Umbilical cord (tissue), 2 donors: ENCODE results near the gene CEP20. TPM values are rescaled to one million over a fixed set of nuclear protein-coding genes. Genes with fewer than 3 reads are reported as not detected.

Experiments used
- DNase-seq: peaks from one replicate; pipeline ENCODE4 v3.0.0-alpha.2; 2015; ENCODE audit warnings: low spot score
- total RNA-seq: library from RNA; depleted of rRNA; stranded (reverse); fragments of >200 nt; gene quantifications from one replicate; pipeline ENCODE4 v1.2.3, GENCODE V29; 2014; ENCODE audit warnings: low replicate concordance; ENCODE audit not compliant: insufficient read depth

CEP20 gene
- total RNA-seq, 1 donor from 2014 or later, result 45.3 TPM

DNA sequence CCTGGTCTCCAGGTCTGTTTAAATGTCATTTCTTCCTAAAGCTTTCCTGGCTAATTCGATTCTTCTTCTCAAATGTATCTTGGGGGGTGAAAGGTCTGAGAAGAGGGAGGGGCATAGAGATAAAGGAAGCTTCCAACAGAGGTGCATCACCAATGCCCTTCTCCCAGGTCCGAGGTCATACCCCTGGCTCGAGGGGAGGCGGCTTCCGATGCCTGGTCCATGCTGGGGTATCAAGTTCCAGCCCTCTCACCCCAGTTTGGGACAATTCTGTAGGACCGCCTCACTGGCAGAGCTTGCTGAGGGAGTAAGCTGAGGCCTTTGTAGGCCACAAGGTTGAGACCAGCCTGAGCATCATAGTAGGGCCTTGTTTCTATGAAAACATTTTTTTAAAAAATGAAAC, 10.3 kb upstream of the CEP20 start:
- DNase-seq, result no peak

DNA sequence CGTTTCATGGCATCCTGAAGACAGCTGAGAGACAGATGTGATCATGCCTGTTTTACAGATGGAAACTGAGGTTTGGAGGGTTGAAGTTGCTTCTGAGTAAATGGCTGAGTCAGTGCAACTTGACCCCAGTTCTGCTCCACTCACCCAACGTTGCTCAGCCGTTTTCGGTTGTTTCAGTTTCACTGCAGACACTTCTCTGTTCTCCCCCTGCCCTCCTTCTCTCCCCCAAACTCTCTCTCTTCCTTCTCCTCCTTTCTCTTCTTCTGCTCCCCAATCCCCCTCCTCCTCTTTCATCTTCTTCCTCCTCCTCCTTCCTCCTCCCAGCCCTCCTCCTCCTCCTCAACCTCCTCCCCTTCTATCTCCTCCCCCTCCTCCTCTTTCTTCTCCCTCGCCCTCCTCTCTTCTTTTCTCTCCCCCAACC, 9.4 kb upstream of the CEP20 start:
- no peak for DNase-seq

DNA sequence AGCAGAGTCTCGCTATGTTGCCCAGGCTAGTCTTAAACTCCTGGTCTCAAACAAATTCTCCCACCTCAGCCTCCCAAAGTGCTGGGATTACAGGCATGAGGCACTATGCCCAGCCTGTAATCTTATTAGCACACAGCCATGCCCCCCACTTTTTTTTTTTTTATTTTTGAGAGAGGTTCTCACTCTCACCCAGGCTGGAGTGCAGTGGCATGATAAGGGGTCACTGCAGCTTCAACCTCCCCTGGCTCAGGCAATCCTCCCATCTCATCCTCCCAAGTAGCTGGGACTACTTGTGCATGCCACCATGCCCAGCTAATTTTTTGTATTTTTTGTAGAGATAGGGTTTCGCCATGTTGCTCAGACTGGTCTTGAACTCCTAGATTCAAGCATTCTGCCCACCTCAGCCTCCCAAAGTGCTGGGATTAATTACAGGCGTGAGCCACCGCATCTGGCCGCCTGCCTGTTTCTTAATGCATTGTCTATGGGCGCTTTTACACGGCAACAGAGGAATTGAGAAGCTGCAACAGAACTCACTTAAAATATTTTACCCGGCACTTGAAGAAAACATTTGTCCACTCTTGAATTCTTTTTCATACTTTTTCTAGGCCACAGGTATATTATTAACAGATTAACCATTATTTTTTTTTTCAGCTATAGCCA, 8.8 kb upstream of the CEP20 start:
- no peak for DNase-seq

DNA sequence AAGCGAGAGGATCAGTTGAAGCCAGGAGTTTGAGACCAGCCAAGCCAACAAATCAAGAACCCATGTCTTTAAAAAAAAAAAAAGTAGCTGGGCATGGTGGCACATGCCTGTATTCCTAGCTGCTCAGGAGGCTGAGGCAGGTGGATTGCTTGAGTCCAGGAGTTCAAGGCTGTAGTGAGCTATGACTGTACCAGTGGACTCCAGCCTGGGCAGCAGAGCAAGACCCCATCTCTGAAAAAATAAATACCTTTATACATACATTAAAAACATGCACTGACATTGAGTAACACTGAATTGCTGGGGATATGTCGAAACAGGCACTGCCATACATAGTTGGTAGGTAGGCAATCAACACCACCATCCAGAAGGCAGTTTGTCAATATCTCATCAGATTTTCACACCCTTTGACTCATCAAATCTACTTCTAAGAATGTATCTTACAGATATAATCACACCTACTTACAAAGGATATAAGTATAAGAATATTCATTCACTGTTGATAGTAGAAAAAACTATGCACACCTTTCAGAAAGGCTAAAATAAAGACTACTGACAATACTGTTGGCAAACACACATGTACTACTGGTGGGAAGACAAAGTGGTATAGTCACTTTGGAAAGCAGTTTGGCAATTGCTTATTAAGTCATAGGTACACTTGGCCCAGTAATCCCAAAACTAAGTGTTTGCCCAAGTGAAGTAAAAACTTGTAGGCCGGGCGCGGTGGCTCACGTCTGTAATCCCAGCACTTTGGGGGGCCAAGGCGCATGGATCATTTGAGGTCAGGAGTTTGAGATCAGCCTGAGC, 6.4 kb upstream of the CEP20 start:
- DNase-seq, result no peak

DNA sequence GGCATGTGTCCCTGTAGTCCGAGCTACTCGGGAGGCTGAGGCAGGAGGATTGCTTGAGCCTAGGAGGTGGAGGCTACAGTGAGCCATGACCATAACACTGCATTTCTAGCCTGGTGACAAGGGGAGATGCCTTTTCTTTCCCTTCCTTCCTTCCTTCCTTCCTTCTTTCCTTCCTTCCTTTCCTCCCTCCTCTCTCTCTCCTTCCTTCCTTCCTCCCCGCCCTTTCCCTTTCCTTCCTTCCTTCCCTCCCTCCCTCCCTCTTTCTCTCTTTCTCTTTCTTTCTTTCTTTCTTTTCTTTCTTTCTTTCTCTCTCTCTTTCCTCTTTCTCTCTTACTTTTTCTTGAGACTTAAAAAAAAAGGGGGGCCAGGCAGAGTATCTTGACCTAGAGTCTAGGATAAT, 3.1 kb upstream of the CEP20 start:
- no peak for DNase-seq

DNA sequence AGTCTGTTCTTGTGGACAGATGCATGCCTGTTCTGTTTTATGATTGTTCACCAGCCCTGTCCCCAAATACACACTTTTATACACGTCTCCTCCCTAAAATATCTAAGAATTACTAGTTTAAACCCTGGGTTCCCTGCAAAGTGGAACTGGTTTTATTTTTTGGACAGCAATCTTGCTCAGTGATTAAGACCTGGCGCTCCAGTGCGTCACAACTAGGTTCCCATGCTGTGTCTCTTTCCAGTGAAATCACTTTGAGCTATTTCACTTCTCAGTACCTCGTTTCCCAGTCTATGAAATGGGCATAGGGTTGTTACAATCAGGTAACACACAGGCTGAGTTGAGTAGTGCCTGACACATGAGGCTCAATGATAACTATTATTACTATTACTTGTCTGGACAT, 1.1 kb downstream of the CEP20 start:
- DNase-seq, result no peak

DNA sequence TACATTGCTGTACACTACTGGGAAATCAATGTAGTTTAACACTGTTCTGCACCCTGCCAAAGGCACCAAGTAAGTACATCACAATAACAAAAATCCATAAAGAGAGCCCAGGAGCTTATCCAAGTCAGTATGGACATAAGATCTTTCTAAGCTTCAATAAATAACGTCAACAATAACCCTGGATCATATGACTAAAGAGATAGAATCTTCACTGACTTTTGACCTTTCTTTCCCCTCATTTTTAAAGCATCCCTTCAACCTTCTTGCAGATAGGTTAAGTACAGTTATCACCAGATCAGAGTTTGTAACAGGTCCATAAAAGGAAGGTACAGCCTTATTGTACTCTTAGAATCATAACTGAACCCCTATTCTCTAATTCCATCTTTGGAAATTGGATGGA, 2.3 kb downstream of the CEP20 start:
- no peak for DNase-seq

DNA sequence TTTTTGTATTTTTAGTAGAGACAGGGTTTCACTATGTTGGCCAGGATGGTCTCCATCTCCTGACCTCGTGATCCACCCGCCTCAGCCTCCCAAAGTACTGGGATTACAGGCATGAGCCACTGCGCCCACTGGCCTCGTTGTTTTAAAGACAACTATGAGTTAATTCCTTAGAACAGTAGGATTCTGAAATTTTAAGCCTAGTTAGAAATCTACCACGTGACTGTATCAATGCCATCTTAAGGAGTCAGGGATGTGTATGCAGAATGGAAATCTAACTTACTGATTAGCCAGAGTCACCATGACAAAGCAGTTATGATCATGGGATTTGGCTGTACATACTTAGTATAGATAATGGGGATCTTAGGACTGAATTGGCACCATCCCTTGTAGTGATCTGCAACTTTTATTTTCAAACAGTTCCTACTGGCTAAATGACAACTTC, 2.8 kb downstream of the CEP20 start:
- DNase-seq, result no peak

DNA sequence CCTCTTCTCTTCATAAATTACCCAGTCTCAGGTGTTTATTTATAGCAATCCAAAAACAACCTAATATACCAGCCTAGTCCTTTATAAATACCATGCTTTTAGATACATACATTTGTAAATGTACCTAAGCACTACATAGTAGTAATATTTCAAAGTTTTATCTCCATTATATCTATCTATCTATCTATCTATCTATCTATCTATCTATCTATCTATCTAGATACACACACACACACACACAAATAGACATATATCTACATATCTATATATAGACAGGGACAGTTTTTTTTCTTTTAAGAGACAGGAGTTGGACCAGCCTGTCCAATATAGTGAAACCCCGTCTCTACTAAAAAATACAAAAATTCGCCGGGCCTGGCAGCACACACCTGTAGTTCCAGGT, 5.8 kb downstream of the CEP20 start:
- DNase-seq, result no peak

DNA sequence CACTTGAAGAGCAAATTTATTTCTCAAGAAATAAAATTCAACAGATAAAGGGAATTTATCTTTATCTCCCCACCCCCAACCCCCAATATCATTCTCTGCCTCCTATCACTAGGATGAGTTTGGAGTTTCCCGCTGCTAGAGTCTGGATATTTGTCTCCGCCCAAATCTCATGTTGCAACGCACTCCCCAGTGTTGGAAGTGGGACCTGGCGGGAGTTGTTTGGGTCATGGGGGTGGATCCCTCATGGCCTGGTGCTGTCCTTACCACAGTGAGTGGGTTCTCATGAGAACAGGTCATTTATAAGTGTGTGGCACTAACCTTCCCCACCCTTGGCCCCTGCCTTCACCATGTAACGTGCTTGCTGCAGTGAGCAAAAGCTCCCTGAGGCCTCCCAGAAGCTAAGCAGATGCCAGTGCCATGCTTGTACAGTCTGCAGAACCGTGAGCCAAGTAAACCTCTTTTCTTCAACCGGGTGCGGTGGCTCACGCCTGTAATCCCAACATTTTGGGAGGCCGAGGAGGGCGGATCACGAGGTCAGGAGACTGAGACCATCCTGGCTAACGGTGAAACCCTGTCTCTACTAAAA, 6.5 kb downstream of the CEP20 start:
- no peak for DNase-seq

DNA sequence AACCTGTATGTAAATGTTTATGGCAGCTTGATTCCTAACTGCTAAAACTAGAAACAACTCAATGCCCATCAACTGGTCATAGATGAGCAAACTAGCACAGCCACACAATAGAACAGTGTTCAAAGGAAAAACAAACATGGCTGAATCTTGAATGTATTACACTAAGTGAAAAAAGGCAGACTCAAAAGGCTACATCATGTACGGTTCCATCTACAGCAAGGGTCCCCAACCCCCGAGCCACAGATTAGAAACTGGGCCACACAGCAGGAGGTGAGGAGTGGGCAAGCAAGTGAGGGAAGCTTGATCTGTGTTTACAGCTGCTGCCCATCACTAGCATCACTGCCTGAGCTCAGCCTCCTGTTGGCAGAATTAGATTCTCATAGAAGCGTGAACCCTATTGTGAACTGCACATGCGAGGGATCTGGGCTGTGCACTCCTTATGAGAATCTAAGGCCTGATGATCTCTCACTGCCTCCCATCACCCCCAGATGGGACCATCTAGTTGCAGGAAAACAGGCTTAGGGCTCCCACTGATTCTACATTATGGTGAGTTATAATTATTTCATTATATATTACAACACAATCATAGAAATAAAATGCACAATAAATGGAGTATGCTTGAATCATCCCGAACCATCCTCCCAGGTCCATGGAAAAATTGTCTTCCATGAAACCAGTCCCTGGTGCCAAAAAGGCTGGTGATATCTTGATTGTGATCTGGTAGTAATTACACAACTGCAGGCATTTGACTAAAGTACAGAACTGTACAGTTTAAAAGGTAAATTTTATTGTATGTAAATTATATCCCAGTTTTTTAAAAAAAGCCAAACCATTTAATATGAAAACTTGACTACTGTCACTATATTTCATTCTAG, 7.7 kb downstream of the CEP20 start:
- no peak for DNase-seq

DNA sequence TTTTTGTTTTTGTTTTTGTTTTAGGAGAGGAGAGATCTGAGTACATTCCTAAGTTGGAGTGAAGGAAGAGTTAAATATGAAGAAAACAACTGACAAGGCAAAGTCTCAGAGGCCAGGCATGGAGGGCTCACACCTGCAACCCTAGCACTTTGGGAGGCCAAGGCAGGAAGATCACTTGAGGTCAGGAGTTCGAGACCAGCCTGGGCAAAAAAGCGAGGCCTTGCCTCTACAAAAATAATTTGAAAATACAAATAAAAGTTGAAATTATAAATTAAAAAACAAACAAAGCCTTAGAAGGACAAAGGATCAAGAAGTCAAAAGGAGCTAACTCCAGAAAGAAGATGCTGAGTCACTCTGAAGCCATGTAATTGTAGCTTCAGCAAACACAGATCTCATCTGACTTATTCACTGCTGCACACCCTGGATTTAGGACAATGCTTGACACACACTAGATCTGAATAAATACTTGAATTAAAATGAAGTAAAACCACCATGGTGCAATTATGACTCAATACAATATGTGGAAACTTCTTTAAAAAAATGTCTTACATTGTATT, 9.1 kb downstream of the CEP20 start:
- no peak for DNase-seq

DNA sequence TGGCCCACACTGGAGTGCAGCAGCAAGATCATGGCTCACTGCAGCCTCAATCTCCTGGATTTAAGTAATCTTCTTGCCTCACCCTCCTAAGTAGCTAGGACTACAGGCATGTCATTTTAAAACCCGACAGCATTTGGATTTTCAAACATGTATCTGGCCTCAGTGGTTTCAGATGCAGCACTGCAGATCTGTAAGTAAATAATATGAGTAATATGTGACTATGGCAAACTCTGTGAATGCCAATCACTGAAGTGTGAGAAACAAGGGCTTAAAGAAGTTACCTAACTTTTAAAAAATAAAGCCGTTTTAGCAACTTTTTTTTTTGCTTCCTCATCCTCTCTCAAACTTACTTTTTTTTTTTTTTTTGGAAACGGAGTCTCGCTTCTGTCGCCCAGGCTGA, 11.9 kb downstream of the CEP20 start:
- no peak for DNase-seq

DNA sequence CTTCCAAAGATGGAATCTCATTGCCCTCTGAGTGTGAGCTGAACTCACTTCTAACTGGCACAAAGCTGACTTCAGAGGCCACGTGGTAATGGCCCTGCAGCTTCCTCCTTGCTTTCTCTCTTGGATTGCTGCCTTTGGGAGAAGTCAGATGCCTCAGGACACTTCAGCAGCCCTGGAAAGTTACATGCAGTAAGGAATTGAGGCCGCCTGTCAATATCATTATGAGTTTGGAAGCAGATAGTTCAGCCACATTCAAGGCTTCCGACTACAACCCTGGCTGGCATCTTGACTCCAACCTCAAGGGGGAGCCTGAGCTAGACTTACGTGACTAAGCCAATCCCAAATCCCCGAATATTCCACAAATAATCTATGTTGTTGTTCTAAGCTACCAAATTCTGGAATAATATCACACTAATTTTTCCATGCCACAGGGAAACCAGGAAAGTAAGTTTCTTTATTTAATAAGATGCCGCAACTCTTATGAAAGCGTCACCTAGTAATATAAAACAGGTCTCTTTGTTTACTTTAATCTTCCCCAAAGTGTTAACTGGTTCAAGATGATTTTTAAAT, 13.6 kb downstream of the CEP20 start:
- DNase-seq, result peak; percentile 47

DNA sequence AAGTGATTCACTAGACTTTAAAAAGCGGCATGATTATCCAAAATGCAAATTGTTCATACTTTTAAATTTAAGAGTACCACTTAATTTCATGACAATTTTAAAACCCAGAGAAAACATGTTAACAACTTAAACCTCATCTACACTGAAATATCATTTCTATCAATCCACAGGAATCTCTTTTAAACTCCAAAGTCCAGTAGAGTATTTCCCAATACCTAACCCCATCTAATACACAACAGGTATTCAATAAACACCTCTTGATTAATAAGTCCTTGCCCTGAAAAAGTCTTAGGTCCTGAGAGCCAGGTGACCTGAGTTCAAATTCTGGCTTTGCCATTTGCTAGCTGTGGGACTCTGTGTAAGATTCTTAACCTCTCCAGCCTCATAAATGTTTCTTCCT, 14.7 kb downstream of the CEP20 start:
- no peak for DNase-seq

DNA sequence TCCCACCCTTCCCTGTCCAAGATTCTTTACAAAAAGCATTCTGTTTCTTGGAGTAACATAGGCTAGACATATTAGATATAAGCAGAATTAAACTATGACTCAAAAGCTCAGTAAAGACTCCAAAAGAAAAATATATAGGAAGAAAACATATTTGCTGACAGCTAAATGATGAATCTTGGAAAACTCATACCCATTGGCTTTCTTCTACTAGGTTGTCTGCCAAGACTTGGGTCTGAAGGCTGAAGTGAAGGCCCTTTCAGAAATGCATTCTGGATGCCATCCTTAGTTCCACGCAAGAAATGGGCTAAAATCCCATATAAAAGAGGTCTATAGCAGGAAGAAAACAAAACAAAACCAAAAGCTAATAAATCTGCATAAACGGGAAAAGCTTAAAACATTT, 15.1 kb downstream of the CEP20 start:
- no peak for DNase-seq

DNA sequence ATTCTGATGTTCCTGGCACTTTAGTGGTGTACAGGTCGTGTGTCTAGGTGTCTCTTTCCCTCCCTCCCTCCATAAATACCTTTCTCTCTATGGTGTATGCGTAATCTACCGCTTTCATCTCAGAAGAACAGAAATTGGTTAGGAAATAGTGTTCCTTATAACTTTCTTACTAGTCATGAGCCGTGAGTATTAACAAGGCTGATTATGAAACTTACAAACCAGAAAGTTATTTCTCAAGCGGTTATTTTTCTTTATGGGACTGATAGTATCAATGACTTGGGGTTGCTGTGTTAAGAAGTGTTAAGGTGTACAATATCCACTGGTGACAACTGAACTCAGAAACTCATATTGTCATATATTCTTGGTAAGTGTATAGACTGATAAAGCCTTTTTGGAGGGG, 18.4 kb downstream of the CEP20 start:
- DNase-seq, result no peak

DNA sequence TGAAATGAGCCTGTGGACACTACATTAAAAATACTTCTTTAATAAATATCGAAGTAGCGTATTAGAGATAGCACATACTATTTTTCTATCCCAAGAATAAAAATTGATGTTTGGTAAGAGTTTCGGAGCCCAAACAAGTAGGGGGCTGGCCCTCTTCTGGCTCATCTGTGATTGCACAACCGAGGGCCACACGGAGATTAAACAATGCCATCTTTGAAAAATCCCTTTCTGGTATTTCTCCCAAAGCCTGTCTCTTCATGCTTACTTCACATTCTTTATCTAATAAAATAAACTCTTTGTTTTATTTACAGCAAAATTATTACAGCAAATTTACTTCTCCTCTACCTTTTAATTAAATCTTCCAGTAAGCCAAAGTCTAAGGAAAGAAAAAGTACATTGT, 22.0 kb downstream of the CEP20 start:
- DNase-seq, result no peak

DNA sequence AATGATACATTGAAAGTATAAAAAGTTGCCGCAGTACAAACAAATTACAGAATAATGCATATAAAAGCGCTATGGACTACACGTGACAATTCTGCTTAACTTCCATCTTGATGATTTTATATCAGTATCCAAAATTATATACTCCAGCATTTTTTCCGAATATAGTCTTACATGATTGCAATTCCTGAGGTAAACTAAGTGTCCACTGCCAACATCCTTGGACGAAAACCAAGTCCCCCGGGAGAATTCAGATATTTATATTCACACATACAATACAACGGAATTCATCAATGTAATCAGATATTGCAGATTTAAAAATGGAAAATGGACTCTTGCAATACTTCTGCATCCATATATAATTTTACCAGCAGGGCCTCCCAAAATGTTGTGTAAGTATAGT, 22.7 kb downstream of the CEP20 start:
- no peak for DNase-seq

DNA sequence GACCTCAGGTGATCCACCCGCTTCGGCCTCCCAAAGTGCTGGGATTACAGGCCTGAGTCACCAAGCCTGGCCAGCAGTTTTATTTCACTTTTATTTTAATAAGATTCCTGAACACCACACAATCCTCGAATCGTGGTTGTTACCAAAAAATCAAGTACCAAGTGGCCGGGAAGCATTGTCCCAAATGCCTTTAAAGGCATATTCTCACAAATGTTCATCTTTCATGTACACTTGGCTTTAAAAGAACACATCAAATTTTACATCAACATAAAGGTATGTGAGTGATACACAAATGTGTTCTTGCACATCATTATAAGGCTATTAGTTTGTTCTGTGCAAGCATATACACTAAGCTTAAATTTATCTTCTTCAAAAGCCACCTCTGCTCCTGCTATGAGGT, 23.5 kb downstream of the CEP20 start:
- DNase-seq, result no peak

DNA sequence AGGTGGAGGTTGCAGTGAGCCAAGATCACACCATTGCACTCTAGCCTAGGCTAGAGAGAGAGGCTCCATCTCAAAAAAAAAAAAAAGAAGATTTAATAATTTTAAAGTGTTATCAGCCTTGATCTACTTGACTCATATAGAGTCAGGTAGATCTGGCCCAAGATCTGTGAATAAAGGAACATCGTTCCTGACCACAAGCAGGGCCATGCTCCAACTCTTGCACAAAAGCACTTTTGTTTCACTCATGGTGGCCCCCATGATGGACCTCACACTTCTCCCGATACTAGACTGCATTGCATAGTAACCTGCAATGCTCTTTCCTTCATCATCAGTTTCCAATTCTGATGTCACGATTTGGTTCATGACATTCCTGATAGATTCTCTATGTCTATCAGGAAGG, 26.4 kb downstream of the CEP20 start:
- no peak for DNase-seq
